ENCODE results near the gene GTF3C1. TPM values are rescaled to one million over a fixed set of nuclear protein-coding genes. Genes with fewer than 3 reads are reported as not detected.

GTF3C1 gene
- total and polyA plus RNA-seq, 3 experiments from 2014 or later: 58.6 to 62.7 (median 60.4) TPM

Other genes starting within 250 kb of the GTF3C1 start
- 100 to 1,000 TPM; 140 to 142 TPM for gene IL4R, start 235.9 kb downstream of the GTF3C1 start, total RNA-seq
- gene IL4R, start 235.9 kb downstream of the GTF3C1 start, polyA plus RNA-seq: 41.6 TPM
- gene IL21R, start 147.7 kb downstream of the GTF3C1 start, total RNA-seq: 10 to 100 TPM; 80.5 to 84.5 TPM
- 53.7 TPM for gene IL21R, start 147.7 kb downstream of the GTF3C1 start, polyA plus RNA-seq
- 10 to 100 TPM; 15.1 to 17.5 TPM for gene KATNIP, start 231 bp upstream of the GTF3C1 start, total RNA-seq
- 3.0 TPM for gene KATNIP, start 231 bp upstream of the GTF3C1 start, polyA plus RNA-seq